ELR (cell line): Measurements from ENCODE around the gene GSTCD.
"Not testable (repeated sequence)": the region's sequence is repeated elsewhere in the genome, so short reads cannot be mapped to it uniquely, and the experiment has no call there.

Source experiments
- DNase-seq: peaks from one replicate; pipeline ENCODE4 v3.0.0-alpha.2; 2015; ENCODE audit warnings: low read depth

The GSTCD gene

GRCh38 chr4:105714932-105715331 lies 6.3 kb downstream of the GSTCD start:
- no peak for DNase-seq

- peak; percentile 66 for DNase-seq
Measured at GRCh38 chr4:105715692-105716278, 7.2 kb downstream of the GSTCD start.

GRCh38 chr4:105719204-105719603 lies 10.6 kb downstream of the GSTCD start:
- no peak for DNase-seq

- no peak for DNase-seq
Measured at GRCh38 chr4:105725623-105726022, 17.0 kb downstream of the GSTCD start.

GRCh38 chr4:105729895-105730294 lies 21.3 kb downstream of the GSTCD start:
- not testable (repeated sequence) for DNase-seq

GRCh38 chr4:105735217-105735616 lies 26.6 kb downstream of the GSTCD start:
- DNase-seq: not testable (repeated sequence)

GRCh38 chr4:105741548-105741947 lies 33.0 kb downstream of the GSTCD start:
- DNase-seq: no peak

- DNase-seq: no peak
Measured at GRCh38 chr4:105748222-105748621, 39.6 kb downstream of the GSTCD start.

- no peak for DNase-seq
Measured at GRCh38 chr4:105751718-105752299, 43.2 kb downstream of the GSTCD start.

GRCh38 chr4:105753361-105753760 lies 44.8 kb downstream of the GSTCD start:
- DNase-seq: no peak

- DNase-seq: no peak
Measured at GRCh38 chr4:105755375-105755774, 46.8 kb downstream of the GSTCD start.

- no peak for DNase-seq
Measured at GRCh38 chr4:105758958-105759357, 50.4 kb downstream of the GSTCD start.

- DNase-seq: peak; percentile 92
Measured at GRCh38 chr4:105765690-105766407, 57.3 kb downstream of the GSTCD start.

- DNase-seq: no peak
Measured at GRCh38 chr4:105767579-105767978, 59.0 kb downstream of the GSTCD start.

GRCh38 chr4:105770524-105770923 lies 61.9 kb downstream of the GSTCD start:
- not testable (repeated sequence) for DNase-seq

GRCh38 chr4:105772065-105772464 lies 63.5 kb downstream of the GSTCD start:
- DNase-seq: not testable (repeated sequence)

GRCh38 chr4:105775760-105776415 lies 67.3 kb downstream of the GSTCD start:
- DNase-seq: not testable (repeated sequence)

- no peak for DNase-seq
Measured at GRCh38 chr4:105780176-105780575, 71.6 kb downstream of the GSTCD start.

- no peak for DNase-seq
Measured at GRCh38 chr4:105784761-105785160, 76.2 kb downstream of the GSTCD start.

- no peak for DNase-seq
Measured at GRCh38 chr4:105785792-105786191, 77.2 kb downstream of the GSTCD start.

- no peak for DNase-seq
Measured at GRCh38 chr4:105786748-105787147, 78.2 kb downstream of the GSTCD start.

GRCh38 chr4:105797225-105797624 lies 88.6 kb downstream of the GSTCD start:
- DNase-seq: no peak
